ENCODE data around the gene FSIP2.

Gene FSIP2

DNA sequence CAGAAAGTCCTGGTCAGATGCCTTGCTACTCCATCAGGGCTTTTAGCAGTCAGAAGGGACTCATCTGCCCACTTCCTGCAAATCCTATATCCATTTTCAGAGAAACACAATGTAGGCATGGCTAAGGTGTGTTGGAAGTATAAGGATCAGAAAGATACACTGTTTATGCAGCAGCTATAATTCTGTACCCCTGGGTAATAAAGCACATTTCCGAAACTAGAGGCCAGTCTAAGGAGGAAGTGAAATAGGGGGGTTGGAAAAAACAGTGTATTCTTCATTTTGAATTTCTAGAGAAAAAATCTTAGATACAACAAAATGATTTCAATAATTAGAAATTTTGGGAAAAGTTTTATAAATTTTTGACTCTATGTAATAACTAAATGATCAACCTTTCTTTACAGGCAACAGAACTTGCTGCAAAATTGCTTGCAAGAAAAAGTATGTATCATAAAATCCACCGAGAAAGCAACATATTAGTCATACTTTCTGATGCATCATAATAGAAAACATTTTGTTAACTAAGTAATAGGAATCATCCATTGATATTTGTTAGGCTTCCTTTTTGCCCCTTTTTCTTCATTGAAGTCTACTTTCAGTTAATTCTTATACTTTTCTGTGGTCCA is 47.4 kb downstream of the FSIP2 start:
- no peak overlapping the region for H3K4me3 ChIP-seq (ENCODE audit: low read length)
- TF ChIP-seq, protein P1, sequence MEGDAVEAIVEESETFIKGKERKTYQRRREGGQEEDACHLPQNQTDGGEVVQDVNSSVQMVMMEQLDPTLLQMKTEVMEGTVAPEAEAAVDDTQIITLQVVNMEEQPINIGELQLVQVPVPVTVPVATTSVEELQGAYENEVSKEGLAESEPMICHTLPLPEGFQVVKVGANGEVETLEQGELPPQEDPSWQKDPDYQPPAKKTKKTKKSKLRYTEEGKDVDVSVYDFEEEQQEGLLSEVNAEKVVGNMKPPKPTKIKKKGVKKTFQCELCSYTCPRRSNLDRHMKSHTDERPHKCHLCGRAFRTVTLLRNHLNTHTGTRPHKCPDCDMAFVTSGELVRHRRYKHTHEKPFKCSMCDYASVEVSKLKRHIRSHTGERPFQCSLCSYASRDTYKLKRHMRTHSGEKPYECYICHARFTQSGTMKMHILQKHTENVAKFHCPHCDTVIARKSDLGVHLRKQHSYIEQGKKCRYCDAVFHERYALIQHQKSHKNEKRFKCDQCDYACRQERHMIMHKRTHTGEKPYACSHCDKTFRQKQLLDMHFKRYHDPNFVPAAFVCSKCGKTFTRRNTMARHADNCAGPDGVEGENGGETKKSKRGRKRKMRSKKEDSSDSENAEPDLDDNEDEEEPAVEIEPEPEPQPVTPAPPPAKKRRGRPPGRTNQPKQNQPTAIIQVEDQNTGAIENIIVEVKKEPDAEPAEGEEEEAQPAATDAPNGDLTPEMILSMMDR (conservative IDR thresholded peaks at IDR 0.05; ENCODE audit: low read length) = no peak
- DNase-seq (ENCODE audit: low read depth) = no peak

DNA sequence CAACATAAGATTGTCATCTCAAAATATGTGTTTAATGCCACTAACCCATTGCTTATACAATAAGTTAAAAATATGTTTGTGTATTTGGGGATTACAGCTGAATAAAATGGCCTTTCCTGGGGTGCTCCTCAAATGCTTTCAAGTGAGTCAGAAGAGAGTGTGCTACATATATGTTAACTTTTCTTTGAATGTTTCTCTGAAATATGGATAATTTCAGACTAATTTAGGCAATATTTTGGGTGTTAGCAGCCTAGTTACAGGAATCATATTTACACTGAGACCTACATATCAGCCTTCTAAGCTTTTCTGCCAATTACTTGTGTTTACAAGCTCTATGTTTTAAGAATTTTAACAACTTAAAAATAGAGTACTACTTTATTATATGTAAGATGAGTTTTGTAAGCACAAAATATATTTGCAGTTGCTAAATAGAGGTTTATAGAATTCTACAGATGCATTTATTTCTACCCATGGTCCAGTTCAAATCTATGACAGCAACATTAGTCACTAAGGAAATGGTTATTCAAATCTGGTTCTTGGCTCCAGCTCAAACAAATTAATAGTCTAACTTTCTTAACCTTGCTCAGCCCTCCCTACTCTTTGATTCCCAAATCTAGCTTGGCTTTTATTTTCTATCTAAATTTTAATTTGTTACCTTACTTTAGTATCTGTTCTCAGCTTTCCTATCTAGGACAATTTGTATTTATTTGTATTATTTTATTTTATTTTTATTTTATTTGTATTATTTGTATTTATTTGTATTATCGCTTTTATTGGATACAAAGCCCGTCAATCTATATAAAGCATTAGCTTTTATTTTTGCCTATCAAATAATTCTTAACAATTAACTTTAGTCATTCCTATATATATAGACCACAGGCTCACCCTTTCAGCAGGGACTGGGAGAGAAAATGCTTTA is 48.9 kb downstream of the FSIP2 start:
- TF ChIP-seq, protein P1 (conservative IDR thresholded peaks at IDR 0.05; ENCODE audit: low read length) = no peak
- no peak for DNase-seq (ENCODE audit: low read depth)
- H3K4me3 ChIP-seq (ENCODE audit: low read length) = no peak overlapping the region

DNA sequence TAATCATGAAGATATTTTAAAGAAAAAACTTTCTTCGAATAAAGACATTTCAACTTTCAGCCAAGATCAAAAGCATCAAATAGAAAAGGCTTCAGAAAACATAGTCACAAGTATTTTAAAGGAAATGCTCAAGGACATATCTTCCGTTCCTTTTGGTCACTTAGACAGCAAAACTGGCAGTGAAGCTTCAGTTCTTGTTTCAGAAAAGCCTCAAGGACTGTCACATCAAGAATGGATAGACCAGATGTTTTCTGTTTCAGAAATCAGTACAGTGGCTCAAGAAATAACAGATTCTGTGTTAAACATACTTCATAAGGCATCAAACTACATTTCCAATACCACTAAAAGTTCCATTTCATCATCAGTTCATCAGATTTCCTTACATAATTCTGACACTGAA is 51.8 kb downstream of the FSIP2 start:
- no peak for DNase-seq (ENCODE audit: low read depth)
- H3K4me3 ChIP-seq (ENCODE audit: low read length) = no peak overlapping the region
- TF ChIP-seq, protein P1 (conservative IDR thresholded peaks at IDR 0.05; ENCODE audit: low read length) = no peak

DNA sequence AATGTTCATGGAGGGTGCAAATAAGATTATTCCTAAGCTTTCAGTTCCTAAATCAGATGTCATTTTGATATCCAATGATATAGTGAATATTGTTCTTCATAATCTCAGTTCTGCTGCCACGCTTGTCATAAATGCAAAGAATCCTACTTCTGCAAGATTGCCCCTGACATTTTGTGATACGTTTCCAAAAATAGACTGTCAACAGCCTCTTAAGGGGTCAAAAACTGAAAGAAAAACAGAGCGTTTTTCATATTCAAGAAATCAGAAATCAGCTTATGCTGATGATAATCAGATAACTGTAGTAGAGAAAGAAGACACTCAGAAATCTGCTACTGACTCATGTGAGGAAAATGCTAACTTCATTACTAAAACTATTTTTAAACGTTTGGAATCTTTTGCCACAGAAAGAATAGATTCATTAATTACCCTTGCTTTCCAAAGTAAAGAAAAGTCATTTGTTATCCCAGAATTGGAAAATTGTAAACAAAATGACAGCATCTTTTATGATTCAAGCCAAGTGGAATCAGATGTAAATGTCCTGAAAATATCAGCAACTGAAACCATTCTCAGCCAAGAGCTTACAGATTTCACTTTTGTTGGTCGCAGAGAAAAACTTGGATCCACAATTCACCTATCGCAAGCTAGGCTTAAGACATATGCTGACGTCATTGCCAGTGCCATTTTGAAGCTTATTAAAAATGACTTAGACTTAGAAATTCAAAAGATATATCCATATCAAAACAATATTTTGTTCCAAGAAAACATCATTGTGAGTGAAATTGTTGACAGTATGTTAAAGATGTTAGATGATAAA is 55.1 kb downstream of the FSIP2 start:
- no peak overlapping the region for H3K4me3 ChIP-seq (ENCODE audit: low read length)
- TF ChIP-seq, protein P1 (conservative IDR thresholded peaks at IDR 0.05; ENCODE audit: low read length) = no peak
- DNase-seq (ENCODE audit: low read depth) = no peak

DNA sequence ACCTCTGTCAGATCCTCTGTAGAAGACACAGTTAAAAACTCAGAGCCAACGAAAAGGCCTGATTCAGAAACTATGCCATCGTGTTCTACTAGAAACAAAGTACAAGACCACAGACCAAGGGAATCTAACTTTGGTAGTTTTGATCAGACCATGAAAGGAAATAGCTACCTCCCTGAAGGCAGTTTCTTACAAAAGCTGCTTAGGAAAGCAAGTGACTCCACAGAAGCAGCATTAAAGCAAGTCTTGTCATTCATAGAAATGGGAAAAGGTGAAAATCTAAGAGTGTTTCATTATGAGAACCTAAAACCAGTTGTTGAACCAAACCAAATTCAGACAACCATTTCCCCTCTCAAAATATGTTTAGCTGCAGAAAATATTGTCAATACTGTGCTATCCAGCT is 58.2 kb downstream of the FSIP2 start:
- H3K4me3 ChIP-seq (ENCODE audit: low read length) = no peak overlapping the region
- no peak for DNase-seq (ENCODE audit: low read depth)
- TF ChIP-seq, protein P1 (conservative IDR thresholded peaks at IDR 0.05; ENCODE audit: low read length) = no peak

DNA sequence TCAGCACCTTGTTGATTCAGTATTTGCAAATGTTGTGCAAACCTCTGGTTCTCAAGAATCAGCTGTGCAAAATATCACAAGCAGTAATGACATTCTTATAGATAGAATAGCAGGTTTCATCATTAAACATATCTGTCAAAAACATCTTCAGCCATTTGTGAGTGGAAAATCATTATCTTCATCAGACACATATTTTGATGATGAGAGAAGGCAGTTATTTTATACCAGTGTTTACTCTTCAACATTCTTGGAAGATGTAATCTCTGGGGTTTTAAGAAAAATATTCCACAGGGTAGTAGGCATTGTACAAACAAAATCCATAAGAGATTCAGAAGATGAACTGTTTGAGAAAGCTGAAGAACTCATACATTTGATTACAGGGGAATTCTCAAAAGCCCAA is 64.3 kb downstream of the FSIP2 start:
- H3K4me3 ChIP-seq (ENCODE audit: low read length) = no peak overlapping the region
- no peak for DNase-seq (ENCODE audit: low read depth)
- TF ChIP-seq, protein P1 (conservative IDR thresholded peaks at IDR 0.05; ENCODE audit: low read length) = no peak
